Breast epithelium (tissue), 3 donors: ENCODE data around the gene RNF135.

ENCODE experiments used
- CTCF ChIP-seq, 3 donors: fragments of 450-650 bp; IDR thresholded peaks; one replicate each; pipeline ENCODE4 v1.5.1; 2016 to 2017; ENCODE audit warnings: antibody characterized with exemption in 3 of 3, mild to moderate bottlenecking in 3 of 3, moderate library complexity in 3 of 3
- POLR2A ChIP-seq: fragments of 450-650 bp; IDR thresholded peaks from one replicate; pipeline ENCODE4 v1.6.1; 2016; ENCODE audit warnings: antibody characterized with exemption, mild to moderate bottlenecking, moderate library complexity
- POLR2AphosphoS5 ChIP-seq, 3 donors: sonication (generic); formaldehyde crosslinking; IDR thresholded peaks; one replicate each; pipeline ENCODE4 v1.6.1; 2017; ENCODE audit warnings: antibody characterized with exemption in 3 of 3

- TF ChIP-seq CTCF (IDR thresholded peaks at IDR 0.05) (no peak), POLR2A (no peak), POLR2AphosphoS5 (IDR thresholded peaks at IDR 0.05) (no peak)
These were observed 48.4 kb upstream of the RNF135 start for GRCh38 chr17:30922235-30923030.
